ENCODE results near the gene DNAJB9. TPM values are rescaled to one million over a fixed set of nuclear protein-coding genes. Genes with fewer than 3 reads are reported as not detected.

The DNAJB9 gene
- total and polyA plus RNA-seq, 3 donors from 2014 or later = 28.8 to 63.3 (median 37.7) TPM

DNA sequence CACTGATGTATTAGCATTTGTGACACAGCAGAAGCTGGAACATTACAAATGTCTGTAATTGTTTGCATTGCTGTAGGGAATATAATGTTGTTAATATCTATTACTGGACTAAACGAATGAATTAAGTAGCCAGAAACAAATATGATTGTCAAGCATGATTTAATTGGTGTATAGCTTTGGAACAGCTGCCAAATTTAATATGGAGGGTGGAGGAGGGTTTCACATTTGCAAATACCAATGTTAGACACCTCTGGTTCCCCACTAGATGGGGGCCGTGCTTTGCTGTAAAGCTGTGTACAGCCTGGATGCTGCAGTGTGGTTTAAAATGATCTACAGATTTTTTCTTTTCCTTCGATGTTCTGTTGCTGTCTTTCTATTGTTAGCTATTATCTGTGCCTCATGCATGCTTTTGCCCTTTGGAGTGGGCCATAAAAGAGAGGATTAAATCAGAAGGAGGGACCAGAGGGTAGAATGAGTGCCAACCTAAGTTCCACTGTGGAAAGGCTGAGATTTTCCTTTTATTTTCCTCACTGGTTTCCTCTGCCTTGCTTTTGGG, 23.1 kb downstream of the DNAJB9 start:
- no peaks in the 10 kb centered on the region for H3K9me3 ChIP-seq
- no peak for DNase-seq
- 37 to 44% methylated on average over 3 of the region's 3 CpGs for WGBS, 2 donors
- peaks cover 3% of the 10 kb centered on the region for H3K4me1 ChIP-seq
- no peak overlapping the region for H3K27ac ChIP-seq
- intact Hi-C loops (cut with DNase I; ENCODE audit: low total_unique reads) = no loop called here
- no peak overlapping the region for H3K4me3 ChIP-seq
- no peaks in the 10 kb centered on the region for H3K36me3 ChIP-seq (ENCODE audit: low read depth, missing control alignments)
- no peaks in the 10 kb centered on the region for H3K27me3 ChIP-seq
- TF ChIP-seq, protein P1, sequence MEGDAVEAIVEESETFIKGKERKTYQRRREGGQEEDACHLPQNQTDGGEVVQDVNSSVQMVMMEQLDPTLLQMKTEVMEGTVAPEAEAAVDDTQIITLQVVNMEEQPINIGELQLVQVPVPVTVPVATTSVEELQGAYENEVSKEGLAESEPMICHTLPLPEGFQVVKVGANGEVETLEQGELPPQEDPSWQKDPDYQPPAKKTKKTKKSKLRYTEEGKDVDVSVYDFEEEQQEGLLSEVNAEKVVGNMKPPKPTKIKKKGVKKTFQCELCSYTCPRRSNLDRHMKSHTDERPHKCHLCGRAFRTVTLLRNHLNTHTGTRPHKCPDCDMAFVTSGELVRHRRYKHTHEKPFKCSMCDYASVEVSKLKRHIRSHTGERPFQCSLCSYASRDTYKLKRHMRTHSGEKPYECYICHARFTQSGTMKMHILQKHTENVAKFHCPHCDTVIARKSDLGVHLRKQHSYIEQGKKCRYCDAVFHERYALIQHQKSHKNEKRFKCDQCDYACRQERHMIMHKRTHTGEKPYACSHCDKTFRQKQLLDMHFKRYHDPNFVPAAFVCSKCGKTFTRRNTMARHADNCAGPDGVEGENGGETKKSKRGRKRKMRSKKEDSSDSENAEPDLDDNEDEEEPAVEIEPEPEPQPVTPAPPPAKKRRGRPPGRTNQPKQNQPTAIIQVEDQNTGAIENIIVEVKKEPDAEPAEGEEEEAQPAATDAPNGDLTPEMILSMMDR (IDR thresholded peaks at IDR 0.05) = no peak
- TF ChIP-seq POLR2A (IDR thresholded peaks at IDR 0.05) = no peak

- no peak overlapping the region for H3K27ac ChIP-seq
- intact Hi-C loops (cut with DNase I; ENCODE audit: low total_unique reads) = no loop called here
- DNase-seq = no peak
- no peaks in the 10 kb centered on the region for H3K4me1 ChIP-seq
- WGBS, 2 donors = 84 to 92% methylated on average over 4 of the region's 4 CpGs
- H3K27me3 ChIP-seq = no peaks in the 10 kb centered on the region
- H3K4me3 ChIP-seq = no peak overlapping the region
- no peaks in the 10 kb centered on the region for H3K36me3 ChIP-seq (ENCODE audit: low read depth, missing control alignments)
- no peak for TF ChIP-seq POLR2A (IDR thresholded peaks at IDR 0.05)
- TF ChIP-seq, protein P1 (IDR thresholded peaks at IDR 0.05) = no peak
- no peaks in the 10 kb centered on the region for H3K9me3 ChIP-seq
Observed at GRCh38 chr7:108596560-108596959, 26.9 kb downstream of the DNAJB9 start.

DNA sequence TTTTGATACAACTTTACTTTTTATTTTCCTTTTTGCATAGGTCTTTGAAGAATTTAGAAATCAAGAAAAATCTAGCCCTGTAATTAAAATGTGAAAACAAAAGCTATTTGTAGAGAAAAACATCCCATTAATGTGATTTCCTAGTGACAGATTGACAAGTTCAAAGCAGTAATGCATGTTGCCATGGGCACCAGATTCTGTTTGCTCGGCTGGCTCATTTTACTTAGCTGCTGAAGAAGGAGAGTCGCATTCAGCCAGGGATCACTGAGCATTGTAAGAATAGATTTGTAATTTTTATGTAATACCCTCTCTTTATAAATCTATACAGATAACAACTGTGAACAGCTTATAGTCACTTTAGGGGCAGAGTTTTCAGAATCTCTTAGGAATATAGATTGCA, 28.5 kb downstream of the DNAJB9 start:
- no peak for DNase-seq
- TF ChIP-seq POLR2A (IDR thresholded peaks at IDR 0.05) = no peak
- TF ChIP-seq, protein P1 (IDR thresholded peaks at IDR 0.05) = no peak
- Histone ChIP-seq H3K4me1 (no peaks in the 10 kb centered on the region), H3K27me3 (no peaks in the 10 kb centered on the region), H3K9me3 (no peaks in the 10 kb centered on the region), H3K4me3 (no peak overlapping the region), H3K27ac (no peak overlapping the region), H3K36me3 (ENCODE audit: low read depth, missing control alignments) (no peaks in the 10 kb centered on the region)
- intact Hi-C loops (cut with DNase I; ENCODE audit: low total_unique reads) = no loop called here
- 77 to 85% methylated on average over 2 of the region's 2 CpGs for whole genome bisulfite sequencing, 2 donors

GRCh38 chr7:108598914-108599580, 29.4 kb downstream of the DNAJB9 start:
- Histone ChIP-seq H3K4me1 (no peaks in the 10 kb centered on the region), H3K27ac (no peak overlapping the region), H3K4me3 (no peak overlapping the region), H3K36me3 (ENCODE audit: low read depth, missing control alignments) (no peaks in the 10 kb centered on the region), H3K27me3 (no peaks in the 10 kb centered on the region), H3K9me3 (no peaks in the 10 kb centered on the region)
- TF ChIP-seq POLR2A (IDR thresholded peaks at IDR 0.05) = no peak
- TF ChIP-seq, protein P1 (IDR thresholded peaks at IDR 0.05) = no peak
- DNase-seq = no peak
- intact Hi-C loops (cut with DNase I; ENCODE audit: low total_unique reads) = no loop called here
- WGBS, 2 donors = 88 to 90% methylated on average over 6 of the region's 6 CpGs

DNA sequence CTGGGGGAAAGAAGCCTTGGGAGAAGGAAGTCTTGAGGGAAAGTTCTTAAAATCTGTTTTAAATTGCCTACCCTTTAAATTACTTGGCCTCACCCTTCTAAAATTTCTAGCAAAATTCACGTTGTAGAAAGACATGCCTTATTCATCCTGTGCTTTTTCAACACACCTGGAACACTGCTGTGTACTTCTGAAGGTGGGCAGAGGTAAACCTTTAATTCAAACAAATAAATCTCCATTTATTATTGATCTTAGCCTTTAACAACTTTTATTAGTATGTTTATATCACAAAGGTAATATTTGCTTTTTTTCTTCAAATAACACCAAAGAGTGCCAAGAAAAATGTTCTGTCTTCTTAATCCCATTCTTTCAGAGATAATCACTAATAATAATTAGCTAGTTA, 30.7 kb downstream of the DNAJB9 start:
- WGBS, 2 donors = 75 to 76% methylated on average over 1 of the region's 1 CpG
- Histone ChIP-seq H3K36me3 (ENCODE audit: low read depth, missing control alignments) (no peaks in the 10 kb centered on the region), H3K27ac (no peak overlapping the region), H3K4me3 (no peak overlapping the region), H3K4me1 (no peaks in the 10 kb centered on the region), H3K9me3 (no peaks in the 10 kb centered on the region), H3K27me3 (no peaks in the 10 kb centered on the region)
- TF ChIP-seq, protein P1 (IDR thresholded peaks at IDR 0.05) = no peak
- TF ChIP-seq POLR2A (IDR thresholded peaks at IDR 0.05) = no peak
- no peak for DNase-seq
- intact Hi-C loops (cut with DNase I; ENCODE audit: low total_unique reads) = no loop called here
